Naive thymus-derived CD4-positive, alpha-beta T cell (primary cell): Measurements from ENCODE around the gene NF2. TPM values are rescaled to one million over a fixed set of nuclear protein-coding genes. Genes with fewer than 3 reads are reported as not detected.

ENCODE experiments used
- ATAC-seq: fragments of 150-1000 bp; cut with Tn5 transposase; 2 replicates; pipeline ENCODE4 v1.10.0; 2021; ENCODE audit warnings: mild to moderate bottlenecking, moderate library complexity
- CTCF ChIA-PET: fragments of 350-600 bp; sonication (Branson Sonifier 250); formaldehyde crosslinking; loops from one replicate; lab custom pipeline; 2021; ENCODE audit warnings: antibody characterized with exemption; lab: Charles Lee
- POLR2A ChIA-PET: fragments of 350-600 bp; sonication (Branson Sonifier 250); formaldehyde crosslinking; loops from one replicate; lab custom pipeline; 2021; ENCODE audit warnings: antibody characterized with exemption, inconsistent platforms; lab: Charles Lee
- DNase-seq, 9 donors: peaks; one replicate each; pipeline versions ENCODE4 v3.0.0 to v3.0.0-alpha.2; 2020 to 2022; ENCODE audit warnings: mixed read lengths in 1 of 9
- H3K27ac ChIP-seq: one replicate; pipeline ENCODE4 v1.7.0; 2013; ENCODE audit warnings: mild to moderate bottlenecking, low read depth, low read length, moderate library complexity
- H3K27me3 ChIP-seq, 2 donors: one replicate each; pipeline ENCODE4 v1.7.0; 2013; ENCODE audit warnings: low read length in 2 of 2, mild to moderate bottlenecking in 2 of 2, moderate library complexity in 2 of 2; ENCODE audit not compliant: control insufficient read depth in 2 of 2, insufficient read depth in 2 of 2
- H3K36me3 ChIP-seq, 3 experiments: 1 replicate in 2 of 3; 2 replicates in 1 of 3; pipeline ENCODE4 v1.7.0; 2013; ENCODE audit warnings: low read length in 3 of 3, mild to moderate bottlenecking in 3 of 3, moderate library complexity in 1 of 3; ENCODE audit not compliant: insufficient read depth in 3 of 3, control insufficient read depth in 2 of 3
- H3K4me1 ChIP-seq, 2 donors: one replicate each; pipeline ENCODE4 v1.7.0; 2013; ENCODE audit warnings: low read length in 2 of 2, mild to moderate bottlenecking in 2 of 2, moderate library complexity in 1 of 2; ENCODE audit not compliant: control insufficient read depth in 2 of 2, insufficient read depth in 2 of 2
- H3K4me3 ChIP-seq: 2 replicates; pipeline ENCODE4 v1.7.0; 2013; ENCODE audit warnings: mild to moderate bottlenecking, low read length
- H3K9me3 ChIP-seq, 3 experiments: 1 replicate in 2 of 3; 2 replicates in 1 of 3; pipeline ENCODE4 v1.7.0; 2013; ENCODE audit warnings: low read length in 3 of 3; ENCODE audit not compliant: control insufficient read depth in 2 of 3
- H3K27ac Mint-ChIP-seq, 9 donors: one replicate each; pipeline ENCODE4 v1.8.0; 2020 to 2022; ENCODE audit warnings: mixed read lengths in 9 of 9, mild to moderate bottlenecking in 8 of 9, moderate library complexity in 5 of 9, inconsistent platforms in 2 of 9
- H3K27me3 Mint-ChIP-seq, 5 donors: one replicate each; pipeline ENCODE4 v1.8.0; 2021 to 2022; ENCODE audit warnings: mixed read lengths in 5 of 5, mild to moderate bottlenecking in 1 of 5
- H3K36me3 Mint-ChIP-seq, 5 donors: one replicate each; pipeline ENCODE4 v1.8.0; 2020 to 2022; ENCODE audit warnings: mixed read lengths in 5 of 5, mild to moderate bottlenecking in 3 of 5, inconsistent platforms in 1 of 5
- H3K4me1 Mint-ChIP-seq, 7 donors: one replicate each; pipeline ENCODE4 v1.8.0; 2020 to 2022; ENCODE audit warnings: mixed read lengths in 7 of 7, mild to moderate bottlenecking in 3 of 7, inconsistent platforms in 1 of 7
- H3K4me3 Mint-ChIP-seq, 10 donors: one replicate each; pipeline ENCODE4 v1.8.0; 2020 to 2022; ENCODE audit warnings: mild to moderate bottlenecking in 10 of 10, mixed read lengths in 10 of 10, moderate library complexity in 6 of 10, inconsistent platforms in 2 of 10
- H3K9me3 Mint-ChIP-seq, 11 donors: one replicate each; pipeline ENCODE4 v1.8.0; 2020 to 2022; ENCODE audit warnings: mixed read lengths in 11 of 11, mild to moderate bottlenecking in 4 of 11, inconsistent platforms in 1 of 11, moderate library complexity in 1 of 11
- intact Hi-C, 2 donors: fragments of 100-400 bp; cut with micrococcal nuclease; formaldehyde crosslinking; loops; one replicate each; pipeline ENCODE4 v1.15.1; 2023
- polyA plus RNA-seq, 2 donors: library from polyadenylated mRNA; unstranded; fragments of 300-500 nt; fragmentation: Illumina TruSeq; gene quantifications; one replicate each; pipeline ENCODE4 v1.2.3, GENCODE V29; 2021
- total RNA-seq, 6 experiments: library from RNA in 5 of 6; stranded (reverse) in 5 of 6; gene quantifications; 1 replicate in 5 of 6; 2 replicates in 1 of 6; pipeline ENCODE4 v1.2.3 and lab custom pipeline; 2021 to 2026

NF2 gene
- total and polyA plus RNA-seq, 7 experiments from 2014 or later: 15.6 to 56.3 (median 27.6) TPM

- ChIA-PET POLR2A (no interaction called here), CTCF (interaction anchor here (1.0 to 1.2 kb wide), 2 partner anchors 9 to 305 kb away, joined by 3 to 4 read pairs; no protein-coding TSS in a partner anchor)
- no peak for DNase-seq
- peaks cover 15 to 31% (median 27%) of the 10 kb centered on the region in 7 donors for H3K4me1 Mint-ChIP-seq
- peaks cover 0 to 6% (median 0%) of the 10 kb centered on the region in 5 donors for H3K27me3 Mint-ChIP-seq
- Histone ChIP-seq H3K36me3 (peaks cover 0 to 25% (median 0%) of the 10 kb centered on the region in 3 experiments), H3K27me3 (no peaks in the 10 kb centered on the region), H3K4me1 (peaks cover 0 to 19% of the 10 kb centered on the region in 2 donors), H3K9me3 (no peaks in the 10 kb centered on the region), H3K27ac (no peak overlapping the region), H3K4me3 (no peak overlapping the region)
- ATAC-seq: no peak
- peaks cover 0 to 1% (median 0%) of the 10 kb centered on the region in 11 donors for H3K9me3 Mint-ChIP-seq
- intact Hi-C loops: loop anchor here in 1 of 2 donors (5.0 kb wide), 1 partner anchor 307 kb away; no protein-coding TSS in a partner anchor
- H3K4me3 Mint-ChIP-seq: peak overlapping the region in 3 of 10 donors; percentile 34 to 57 (median 49)
- H3K27ac Mint-ChIP-seq: peak overlapping the region in 8 of 9 donors; percentile 6 to 91 (median 66)
- peaks cover 0 to 24% (median 0%) of the 10 kb centered on the region in 5 donors for H3K36me3 Mint-ChIP-seq
These were observed 96.9 kb downstream of the NF2 start for GRCh38 chr22:29700206-29700899.

DNA sequence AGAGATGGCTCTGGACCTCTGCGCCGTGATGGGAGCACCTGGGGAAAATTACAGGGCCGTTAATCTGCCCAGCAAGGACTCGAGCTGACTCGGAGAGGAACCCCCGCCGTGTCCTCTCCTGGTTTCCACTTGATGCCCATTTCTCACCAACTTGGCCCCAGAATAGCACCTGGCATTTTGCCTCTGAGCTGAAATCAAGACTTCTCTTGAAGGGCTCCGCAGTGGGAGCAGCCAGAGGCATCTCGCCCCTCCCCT, 97.4 kb downstream of the NF2 start:
- ATAC-seq: no peak

GRCh38 chr22:29701155-29701999, 97.9 kb downstream of the NF2 start:
- CTCF ChIA-PET: interaction anchor here (0.5 to 1.2 kb wide), 3 partner anchors 11 to 1986 kb away, joined by 3 to 4 read pairs (median 3); no protein-coding TSS in a partner anchor
- H3K27me3 ChIP-seq: no peaks in the 10 kb centered on the region

More for the DNA sequence above, 97.4 kb downstream of the NF2 start:
- ChIA-PET POLR2A (no interaction called here), CTCF (interaction anchor here (1.0 to 1.2 kb wide), 2 partner anchors 10 to 305 kb away, joined by 3 to 4 read pairs; no protein-coding TSS in a partner anchor)
- Mint-ChIP-seq H3K27ac (peak overlapping the region; percentile 62 to 91 (median 66)), H3K9me3 (peaks cover 0 to 2% (median 0%) of the 10 kb centered on the region in 11 donors), H3K27me3 (peaks cover 0 to 6% (median 0%) of the 10 kb centered on the region in 5 donors), H3K4me1 (peaks cover 15 to 31% (median 27%) of the 10 kb centered on the region in 7 donors), H3K36me3 (peaks cover 0 to 20% (median 0%) of the 10 kb centered on the region in 5 donors), H3K4me3 (peak overlapping the region in 5 of 10 donors; percentile 18 to 57 (median 49))
- H3K9me3 ChIP-seq: no peaks in the 10 kb centered on the region
- H3K36me3 ChIP-seq: peaks cover 0 to 20% (median 0%) of the 10 kb centered on the region in 3 experiments
- peaks cover 0 to 19% of the 10 kb centered on the region in 2 donors for H3K4me1 ChIP-seq
- DNase-seq: no peak
- intact Hi-C loops: loop anchor here (1.0 to 5.0 kb wide), 2 partner anchors 304 to 306 kb away; no protein-coding TSS in a partner anchor
- no peaks in the 10 kb centered on the region for H3K27me3 ChIP-seq
- H3K27ac ChIP-seq: no peak overlapping the region
- H3K4me3 ChIP-seq: no peak overlapping the region

GRCh38 chr22:29702000-29702930, 98.8 kb downstream of the NF2 start:
- H3K27me3 ChIP-seq: no peaks in the 10 kb centered on the region
- ATAC-seq (no peak), DNase-seq (no peak)
- H3K9me3 Mint-ChIP-seq: peaks cover 0 to 2% (median 0%) of the 10 kb centered on the region in 11 donors
- H3K9me3 ChIP-seq: no peaks in the 10 kb centered on the region
- H3K4me1 ChIP-seq: peaks cover 0 to 19% of the 10 kb centered on the region in 2 donors
- H3K36me3 ChIP-seq: peaks cover 0 to 9% (median 0%) of the 10 kb centered on the region in 3 experiments
- POLR2A ChIA-PET: no interaction called here
- no peak overlapping the region for H3K27ac ChIP-seq
- no peak overlapping the region for H3K4me3 ChIP-seq
- peaks cover 15 to 31% (median 27%) of the 10 kb centered on the region in 7 donors for H3K4me1 Mint-ChIP-seq
- H3K27me3 Mint-ChIP-seq: peaks cover 0 to 6% (median 0%) of the 10 kb centered on the region in 5 donors
- intact Hi-C loops: loop anchor here (1.0 to 5.0 kb wide), 2 partner anchors 303 to 305 kb away; no protein-coding TSS in a partner anchor
- H3K4me3 Mint-ChIP-seq: no peak overlapping the region
- H3K27ac Mint-ChIP-seq: peak overlapping the region in 4 of 9 donors; percentile 66 to 84 (median 74)
- H3K36me3 Mint-ChIP-seq: peaks cover 0 to 9% (median 0%) of the 10 kb centered on the region in 5 donors
- CTCF ChIA-PET: interaction anchor here (0.5 kb wide), 1 partner anchor 1985 kb away, joined by 3 read pairs; no protein-coding TSS in a partner anchor

More at GRCh38 chr22:29701155-29701999, 97.9 kb downstream of the NF2 start:
- Mint-ChIP-seq H3K27me3 (peaks cover 0 to 6% (median 0%) of the 10 kb centered on the region in 5 donors), H3K4me1 (peaks cover 15 to 31% (median 27%) of the 10 kb centered on the region in 7 donors), H3K36me3 (peaks cover 0 to 14% (median 0%) of the 10 kb centered on the region in 5 donors), H3K4me3 (peak overlapping the region in 7 of 10 donors; percentile 18 to 57 (median 34)), H3K27ac (peak overlapping the region; percentile 62 to 91 (median 66)), H3K9me3 (peaks cover 0 to 2% (median 0%) of the 10 kb centered on the region in 11 donors)
- POLR2A ChIA-PET: no interaction called here
- H3K4me1 ChIP-seq: peaks cover 0 to 19% of the 10 kb centered on the region in 2 donors
- H3K4me3 ChIP-seq: no peak overlapping the region
- no peak overlapping the region for H3K27ac ChIP-seq
- H3K36me3 ChIP-seq: peaks cover 0 to 15% (median 0%) of the 10 kb centered on the region in 3 experiments
- DNase-seq: peak in 5 of 9 donors; percentile 18 to 59 (median 52)
- no peaks in the 10 kb centered on the region for H3K9me3 ChIP-seq
- intact Hi-C loops: loop anchor here (1.0 to 5.0 kb wide), 2 partner anchors 304 to 306 kb away; no protein-coding TSS in a partner anchor
- peak; percentile 81 for ATAC-seq

DNA sequence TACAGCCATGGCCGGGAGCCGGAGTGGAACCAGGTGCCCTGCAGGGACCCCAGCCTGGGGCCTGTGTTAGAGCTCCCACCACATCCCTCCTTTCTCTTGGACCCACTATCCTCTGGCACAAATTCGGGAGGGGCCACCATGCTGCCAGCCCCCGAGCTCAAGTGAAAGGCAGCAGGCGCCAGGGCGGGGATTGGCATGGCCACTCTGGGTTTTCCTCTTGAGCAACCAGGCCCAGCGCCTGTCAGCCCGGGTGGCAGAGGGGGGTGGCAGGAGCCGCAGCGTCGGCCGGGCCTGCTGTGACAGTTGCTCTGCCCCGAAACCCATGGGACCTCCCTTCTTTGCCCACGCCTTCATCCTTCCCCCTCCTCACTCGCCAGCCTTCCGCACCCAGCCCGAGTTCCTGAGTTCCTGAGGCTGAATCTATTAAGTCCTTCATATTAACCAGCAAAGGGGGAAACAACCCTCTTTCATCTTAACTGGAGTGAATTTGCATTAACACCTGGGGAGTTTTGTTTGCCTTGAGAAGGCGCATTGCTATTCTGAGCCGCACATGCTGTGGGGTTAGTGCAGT, 99.6 kb downstream of the NF2 start:
- ChIA-PET POLR2A (no interaction called here), CTCF (no interaction called here)
- Mint-ChIP-seq H3K9me3 (peaks cover 0 to 2% (median 0%) of the 10 kb centered on the region in 11 donors), H3K4me3 (peak overlapping the region in 1 of 10 donors; percentile 39), H3K36me3 (peaks cover 0 to 7% (median 0%) of the 10 kb centered on the region in 5 donors), H3K27me3 (peaks cover 0 to 6% (median 0%) of the 10 kb centered on the region in 5 donors), H3K4me1 (peaks cover 15 to 31% (median 27%) of the 10 kb centered on the region in 7 donors), H3K27ac (peak overlapping the region in 1 of 9 donors; percentile 38)
- ATAC-seq: no peak
- no peaks in the 10 kb centered on the region for H3K9me3 ChIP-seq
- intact Hi-C loops: loop anchor here in 1 of 2 donors (5.0 kb wide), 1 partner anchor 304 kb away; no protein-coding TSS in a partner anchor
- no peak overlapping the region for H3K4me3 ChIP-seq
- DNase-seq: no peak
- no peak overlapping the region for H3K27ac ChIP-seq
- peaks cover 0 to 2% (median 0%) of the 10 kb centered on the region in 3 experiments for H3K36me3 ChIP-seq
- H3K27me3 ChIP-seq: no peaks in the 10 kb centered on the region
- H3K4me1 ChIP-seq: peaks cover 0 to 19% of the 10 kb centered on the region in 2 donors
